Measurements from ENCODE around the gene CYP46A1.

DNA sequence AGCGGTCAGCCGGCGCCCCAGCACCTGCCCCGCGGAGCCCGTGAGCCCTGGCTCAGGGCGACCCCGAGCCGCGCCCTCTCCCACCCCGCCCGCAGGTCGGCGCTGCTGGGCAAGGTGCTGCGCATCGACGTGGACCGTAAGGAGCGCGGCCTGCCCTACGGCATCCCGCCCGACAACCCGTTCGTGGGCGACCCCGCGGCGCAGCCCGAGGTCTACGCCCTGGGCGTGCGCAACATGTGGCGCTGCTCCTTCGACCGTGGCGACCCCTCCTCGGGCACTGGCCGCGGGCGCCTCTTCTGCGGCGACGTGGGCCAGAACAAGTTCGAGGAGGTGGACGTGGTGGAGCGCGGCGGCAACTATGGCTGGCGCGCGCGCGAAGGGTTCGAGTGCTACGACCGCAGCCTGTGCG is 24.8 kb upstream of the CYP46A1 start:
- TF ChIP-seq, protein P1, sequence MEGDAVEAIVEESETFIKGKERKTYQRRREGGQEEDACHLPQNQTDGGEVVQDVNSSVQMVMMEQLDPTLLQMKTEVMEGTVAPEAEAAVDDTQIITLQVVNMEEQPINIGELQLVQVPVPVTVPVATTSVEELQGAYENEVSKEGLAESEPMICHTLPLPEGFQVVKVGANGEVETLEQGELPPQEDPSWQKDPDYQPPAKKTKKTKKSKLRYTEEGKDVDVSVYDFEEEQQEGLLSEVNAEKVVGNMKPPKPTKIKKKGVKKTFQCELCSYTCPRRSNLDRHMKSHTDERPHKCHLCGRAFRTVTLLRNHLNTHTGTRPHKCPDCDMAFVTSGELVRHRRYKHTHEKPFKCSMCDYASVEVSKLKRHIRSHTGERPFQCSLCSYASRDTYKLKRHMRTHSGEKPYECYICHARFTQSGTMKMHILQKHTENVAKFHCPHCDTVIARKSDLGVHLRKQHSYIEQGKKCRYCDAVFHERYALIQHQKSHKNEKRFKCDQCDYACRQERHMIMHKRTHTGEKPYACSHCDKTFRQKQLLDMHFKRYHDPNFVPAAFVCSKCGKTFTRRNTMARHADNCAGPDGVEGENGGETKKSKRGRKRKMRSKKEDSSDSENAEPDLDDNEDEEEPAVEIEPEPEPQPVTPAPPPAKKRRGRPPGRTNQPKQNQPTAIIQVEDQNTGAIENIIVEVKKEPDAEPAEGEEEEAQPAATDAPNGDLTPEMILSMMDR (tag by site-specific recombination; IDR thresholded peaks at IDR 0.05): no peak
- TF ChIP-seq ZNF311 (tag by site-specific recombination; IDR thresholded peaks at IDR 0.05; ENCODE audit: borderline replicate concordance) (no peak), ZNF623 (tag by site-specific recombination; IDR thresholded peaks at IDR 0.05) (no peak), REST (tag by site-specific recombination; IDR thresholded peaks at IDR 0.05) (no peak), ZNF76 (tag by site-specific recombination; IDR thresholded peaks at IDR 0.05; ENCODE audit: borderline replicate concordance, low read depth) (no peak), ZNF140 (tag by site-specific recombination; IDR thresholded peaks at IDR 0.05) (no peak), ZNF558 (tag by site-specific recombination; IDR thresholded peaks at IDR 0.05) (no peak), ZNF350 (tag by site-specific recombination; IDR thresholded peaks at IDR 0.05) (no peak), ZNF148 (tag by site-specific recombination; IDR thresholded peaks at IDR 0.05; ENCODE audit: borderline replicate concordance) (no peak), GLIS1 (tag by site-specific recombination; IDR thresholded peaks at IDR 0.05) (no peak)
- TF ChIP-seq, protein P2, sequence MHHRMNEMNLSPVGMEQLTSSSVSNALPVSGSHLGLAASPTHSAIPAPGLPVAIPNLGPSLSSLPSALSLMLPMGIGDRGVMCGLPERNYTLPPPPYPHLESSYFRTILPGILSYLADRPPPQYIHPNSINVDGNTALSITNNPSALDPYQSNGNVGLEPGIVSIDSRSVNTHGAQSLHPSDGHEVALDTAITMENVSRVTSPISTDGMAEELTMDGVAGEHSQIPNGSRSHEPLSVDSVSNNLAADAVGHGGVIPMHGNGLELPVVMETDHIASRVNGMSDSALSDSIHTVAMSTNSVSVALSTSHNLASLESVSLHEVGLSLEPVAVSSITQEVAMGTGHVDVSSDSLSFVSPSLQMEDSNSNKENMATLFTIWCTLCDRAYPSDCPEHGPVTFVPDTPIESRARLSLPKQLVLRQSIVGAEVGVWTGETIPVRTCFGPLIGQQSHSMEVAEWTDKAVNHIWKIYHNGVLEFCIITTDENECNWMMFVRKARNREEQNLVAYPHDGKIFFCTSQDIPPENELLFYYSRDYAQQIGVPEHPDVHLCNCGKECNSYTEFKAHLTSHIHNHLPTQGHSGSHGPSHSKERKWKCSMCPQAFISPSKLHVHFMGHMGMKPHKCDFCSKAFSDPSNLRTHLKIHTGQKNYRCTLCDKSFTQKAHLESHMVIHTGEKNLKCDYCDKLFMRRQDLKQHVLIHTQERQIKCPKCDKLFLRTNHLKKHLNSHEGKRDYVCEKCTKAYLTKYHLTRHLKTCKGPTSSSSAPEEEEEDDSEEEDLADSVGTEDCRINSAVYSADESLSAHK (tag by site-specific recombination; IDR thresholded peaks at IDR 0.05): no peak
- TF ChIP-seq, protein P3, sequence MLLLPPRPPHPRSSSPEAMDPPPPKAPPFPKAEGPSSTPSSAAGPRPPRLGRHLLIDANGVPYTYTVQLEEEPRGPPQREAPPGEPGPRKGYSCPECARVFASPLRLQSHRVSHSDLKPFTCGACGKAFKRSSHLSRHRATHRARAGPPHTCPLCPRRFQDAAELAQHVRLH (tag by site-specific recombination; IDR thresholded peaks at IDR 0.05): no peak
